SK-N-SH (cell line): Measurements from ENCODE around the gene GRIK3. TPM values are rescaled to one million over a fixed set of nuclear protein-coding genes. Genes with fewer than 3 reads are reported as not detected.

ENCODE experiments used
- CTCF ChIA-PET: fragments of 300-600, 350-600 bp; formaldehyde crosslinking; extraction: SDS; loops from one replicate; lab custom pipeline; 2021; lab: Yijun Ruan, JAX
- POLR2A ChIA-PET: fragments of 350-600 bp; sonication (Branson Sonifier 250); formaldehyde crosslinking; extraction: SDS; loops from one replicate; lab custom pipeline; 2020; ENCODE audit warnings: antibody characterized with exemption, inconsistent platforms; lab: Yijun Ruan, JAX
- DNase-seq: peaks from one replicate; pipeline ENCODE4 v3.0.0; 2012
- H2AFZ ChIP-seq: fragments of 200-600 bp; sonication (generic); 2 replicates; pipeline ENCODE4 v1.8.1; 2016; ENCODE audit warnings: antibody characterized with exemption, mild to moderate bottlenecking, low read depth
- H3F3A ChIP-seq: fragments of 200-600 bp; sonication (generic); replicated peaks from 2 replicates; pipeline ENCODE3; 2016; ENCODE audit warnings: antibody characterized with exemption, mild to moderate bottlenecking; ENCODE audit not compliant: insufficient read depth
- H3K27ac ChIP-seq, 2 experiments: fragments of 200-500 bp in 1 of 2; fragments of 200-600 bp in 1 of 2; sonication (Bioruptor generic) in 1 of 2; sonication (generic), shearing (Covaris generic) in 1 of 2; 2 replicates each; pipeline versions ENCODE4 v1.5.1 to v1.6.1; 2014 to 2016; ENCODE audit warnings: low read depth in 2 of 2, inconsistent platforms in 1 of 2, low read length in 1 of 2, mild to moderate bottlenecking in 1 of 2, mixed read lengths in 1 of 2
- H3K27me3 ChIP-seq: fragments of 200-600 bp; sonication (generic), shearing (Covaris generic); 2 replicates; pipeline ENCODE4 v1.6.1; 2016; ENCODE audit warnings: mixed run types; ENCODE audit not compliant: insufficient read depth
- H3K36me3 ChIP-seq, 2 experiments: fragments of 200-500 bp in 1 of 2; fragments of 200-600 bp in 1 of 2; sonication (Bioruptor generic) in 1 of 2; sonication (generic) in 1 of 2; replicated peaks in 1 of 2; 2 replicates each; pipeline versions ENCODE3 to v1.5.1; 2014 to 2016; ENCODE audit warnings: low read length in 1 of 2, mild to moderate bottlenecking in 1 of 2; ENCODE audit not compliant: insufficient read depth in 2 of 2, control insufficient read depth in 1 of 2
- H3K4me1 ChIP-seq, 2 experiments: fragments of 200-500 bp in 1 of 2; fragments of 200-600 bp in 1 of 2; sonication (Bioruptor generic) in 1 of 2; sonication (generic), shearing (Covaris generic) in 1 of 2; 2 replicates each; pipeline versions ENCODE4 v1.5.1 to v1.6.1; 2014 to 2016; ENCODE audit warnings: low read depth in 1 of 2, low read length in 1 of 2, mixed run types in 1 of 2; ENCODE audit not compliant: insufficient read depth in 2 of 2, control insufficient read depth in 1 of 2
- H3K4me2 ChIP-seq: fragments of 200-600 bp; sonication (generic), shearing (Covaris generic); 2 replicates; pipeline ENCODE4 v1.6.1; 2017; ENCODE audit warnings: mixed run types
- H3K4me3 ChIP-seq, 2 experiments: fragments of 200-500 bp in 1 of 2; fragments of 200-600 bp in 1 of 2; sonication (Bioruptor generic) in 1 of 2; sonication (generic), shearing (Covaris generic) in 1 of 2; 2 replicates each; pipeline versions ENCODE4 v1.5.1 to v1.8.1; 2014 to 2016; ENCODE audit warnings: low read depth in 2 of 2, inconsistent platforms in 1 of 2, low read length in 1 of 2, mild to moderate bottlenecking in 1 of 2, mixed read lengths in 1 of 2, moderate library complexity in 1 of 2
- H3K79me2 ChIP-seq: fragments of 200-600 bp; sonication (generic); 2 replicates; pipeline ENCODE4 v1.8.1; 2017; ENCODE audit warnings: mild to moderate bottlenecking; ENCODE audit not compliant: insufficient read depth
- H3K9ac ChIP-seq: fragments of 200-600 bp; sonication (generic); 2 replicates; pipeline ENCODE4 v1.6.1; 2017; ENCODE audit warnings: mixed run types
- H3K9me2 ChIP-seq: fragments of 200-600 bp; sonication (generic); 2 replicates; pipeline ENCODE4 v1.6.1; 2017; ENCODE audit warnings: mixed run types
- H3K9me3 ChIP-seq: fragments of 200-600 bp; sonication (generic); 2 replicates; pipeline ENCODE4 v1.6.1; 2017; ENCODE audit warnings: mixed run types, mild to moderate bottlenecking, moderate library complexity
- H4K20me1 ChIP-seq: fragments of 200-600 bp; sonication (generic); 2 replicates; pipeline ENCODE4 v1.6.1; 2017; ENCODE audit warnings: mild to moderate bottlenecking, mixed run types; ENCODE audit not compliant: insufficient read depth
- EP300 ChIP-seq, 2 experiments: IDR thresholded peaks; 2 replicates each; pipeline versions ENCODE4 v1.4.0 to v1.6.1; 2012; ENCODE audit warnings: borderline replicate concordance in 1 of 2, low read depth in 1 of 2, low read length in 1 of 2
- FOSL2 ChIP-seq: IDR thresholded peaks from 2 replicates; pipeline ENCODE4 v1.4.0; 2012; ENCODE audit warnings: low read depth, mild to moderate bottlenecking, moderate library complexity, borderline replicate concordance
- FOXJ3 ChIP-seq: sonication (generic); formaldehyde crosslinking; IDR thresholded peaks from 2 replicates; pipeline ENCODE4 v1.5.1; 2020; ENCODE audit warnings: mild to moderate bottlenecking, missing genetic modification reagents
- FOXM1 ChIP-seq: IDR thresholded peaks from 2 replicates; pipeline ENCODE4 v1.4.0; 2012; ENCODE audit warnings: low read depth, mild to moderate bottlenecking
- JUND ChIP-seq: IDR thresholded peaks from 2 replicates; pipeline ENCODE4 v1.4.0; 2012
- MXI1 ChIP-seq: IDR thresholded peaks from 2 replicates; pipeline ENCODE4 v1.6.1; 2012; ENCODE audit warnings: mild to moderate bottlenecking, low read depth, low read length, improper control_type of control experiment
- NFIC ChIP-seq: IDR thresholded peaks from 2 replicates; pipeline ENCODE4 v1.4.0; 2012; ENCODE audit warnings: borderline replicate concordance
- NRF1 ChIP-seq: IDR thresholded peaks from 2 replicates; pipeline ENCODE4 v1.6.1; 2012; ENCODE audit warnings: low read depth, mild to moderate bottlenecking, low read length
- RAD21 ChIP-seq: IDR thresholded peaks from 2 replicates; pipeline ENCODE4 v1.6.1; 2012; ENCODE audit warnings: mild to moderate bottlenecking, low read length
- RFX5 ChIP-seq: IDR thresholded peaks from 2 replicates; pipeline ENCODE4 v1.6.1; 2012; ENCODE audit warnings: mild to moderate bottlenecking, improper control_type of control experiment, low read length
- SIN3A ChIP-seq: IDR thresholded peaks from 2 replicates; pipeline ENCODE4 v1.6.1; 2012; ENCODE audit warnings: low read depth, mild to moderate bottlenecking, low read length, moderate library complexity, borderline replicate concordance
- TCF12 ChIP-seq: IDR thresholded peaks from 2 replicates; pipeline ENCODE4 v1.4.0; 2012
- TEAD4 ChIP-seq: IDR thresholded peaks from 2 replicates; pipeline ENCODE4 v1.4.0; 2012; ENCODE audit warnings: mild to moderate bottlenecking, borderline replicate concordance; ENCODE audit not compliant: insufficient read depth
- YY1 ChIP-seq: IDR thresholded peaks from 2 replicates; pipeline ENCODE4 v1.4.0; 2012; ENCODE audit warnings: low read depth, mild to moderate bottlenecking
- WGBS: methylation state at CpG from one replicate; pipeline ENCODE4 v1.1.6; 2017; ENCODE audit warnings: low lambda C conversion rate; 5-methylcytosine and 5-hydroxymethylcytosine counted together
- polyA plus RNA-seq, 3 experiments: library from polyadenylated mRNA; depleted of rRNA; stranded (reverse); fragments of >200 nt; gene quantifications; 2 replicates each; pipeline ENCODE4 v1.2.3, GENCODE V29; 2012
- TF ChIP-seq, protein P1 (sequence below): IDR thresholded peaks from 2 replicates; pipeline ENCODE4 v1.6.1; 2012; ENCODE audit warnings: mild to moderate bottlenecking, low read depth, low read length, moderate library complexity
- TF ChIP-seq, protein P2 (sequence below): IDR thresholded peaks from 2 replicates; pipeline ENCODE4; 2012
- TF ChIP-seq, protein P3 (sequence below): IDR thresholded peaks from 2 replicates; pipeline ENCODE4 v1.4.0; 2012; ENCODE audit warnings: low read depth, borderline replicate concordance
- TF ChIP-seq, protein P4 (sequence below): fragments of 150-350 bp; IDR thresholded peaks from 2 replicates; pipeline ENCODE4 v1.6.1; 2017; ENCODE audit warnings: antibody characterized with exemption, low read length, low read depth, borderline replicate concordance
- TF ChIP-seq, protein P5 (sequence below): fragments of 200-600 bp; sonication (generic); IDR thresholded peaks from 2 replicates; pipeline ENCODE4 v1.6.1; 2017; ENCODE audit warnings: antibody characterized with exemption, mild to moderate bottlenecking, moderate library complexity
- TF ChIP-seq, protein P6 (sequence below): fragments of 150-350 bp; IDR thresholded peaks from 2 replicates; pipeline ENCODE4 v1.6.1; 2016; ENCODE audit warnings: mild to moderate bottlenecking, low read depth, low read length

GRIK3 gene
- polyA plus RNA-seq, 1 of the 3 experiments (the other 2 are of a cell fraction) = not detected

DNA sequence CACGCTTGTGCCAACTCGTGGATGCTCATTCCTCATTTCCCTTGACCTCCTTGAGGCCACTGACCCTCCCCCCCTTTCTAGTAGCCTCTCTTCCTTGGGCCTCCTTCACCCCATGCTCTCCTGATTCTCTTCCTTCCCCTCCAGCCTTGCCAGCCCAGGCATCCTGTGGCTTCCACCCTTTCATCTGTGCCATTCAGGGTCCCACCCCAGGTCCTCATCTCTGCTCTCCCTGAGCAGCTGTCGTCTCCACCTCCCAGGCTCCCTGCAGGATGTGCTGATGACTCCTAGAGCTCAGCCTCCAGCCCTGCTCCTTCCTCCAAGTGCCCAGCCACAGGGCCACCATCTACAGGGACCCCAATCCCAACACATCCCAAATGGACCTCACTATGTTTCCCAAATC, 197.4 kb downstream of the GRIK3 start:
- peaks cover 0 to 24% of the 10 kb centered on the region in 2 experiments; a peak in 1 of 4 replicates for H3K4me1 ChIP-seq
- H3K79me2 ChIP-seq = no peaks in the 10 kb centered on the region
- H4K20me1 ChIP-seq = no peaks in the 10 kb centered on the region
- H3K27me3 ChIP-seq = no peaks in the 10 kb centered on the region
- no peak overlapping the region for H2AFZ ChIP-seq
- no peak overlapping the region for H3K4me3 ChIP-seq
- DNase-seq = no peak
- no peaks in the 10 kb centered on the region for H3K36me3 ChIP-seq
- POLR2A ChIA-PET = no interaction called here
- TF ChIP-seq FOXJ3 (CRISPR knock-in tag) = no peak
- no peak for TF ChIP-seq MXI1
- TF ChIP-seq, protein P1, sequence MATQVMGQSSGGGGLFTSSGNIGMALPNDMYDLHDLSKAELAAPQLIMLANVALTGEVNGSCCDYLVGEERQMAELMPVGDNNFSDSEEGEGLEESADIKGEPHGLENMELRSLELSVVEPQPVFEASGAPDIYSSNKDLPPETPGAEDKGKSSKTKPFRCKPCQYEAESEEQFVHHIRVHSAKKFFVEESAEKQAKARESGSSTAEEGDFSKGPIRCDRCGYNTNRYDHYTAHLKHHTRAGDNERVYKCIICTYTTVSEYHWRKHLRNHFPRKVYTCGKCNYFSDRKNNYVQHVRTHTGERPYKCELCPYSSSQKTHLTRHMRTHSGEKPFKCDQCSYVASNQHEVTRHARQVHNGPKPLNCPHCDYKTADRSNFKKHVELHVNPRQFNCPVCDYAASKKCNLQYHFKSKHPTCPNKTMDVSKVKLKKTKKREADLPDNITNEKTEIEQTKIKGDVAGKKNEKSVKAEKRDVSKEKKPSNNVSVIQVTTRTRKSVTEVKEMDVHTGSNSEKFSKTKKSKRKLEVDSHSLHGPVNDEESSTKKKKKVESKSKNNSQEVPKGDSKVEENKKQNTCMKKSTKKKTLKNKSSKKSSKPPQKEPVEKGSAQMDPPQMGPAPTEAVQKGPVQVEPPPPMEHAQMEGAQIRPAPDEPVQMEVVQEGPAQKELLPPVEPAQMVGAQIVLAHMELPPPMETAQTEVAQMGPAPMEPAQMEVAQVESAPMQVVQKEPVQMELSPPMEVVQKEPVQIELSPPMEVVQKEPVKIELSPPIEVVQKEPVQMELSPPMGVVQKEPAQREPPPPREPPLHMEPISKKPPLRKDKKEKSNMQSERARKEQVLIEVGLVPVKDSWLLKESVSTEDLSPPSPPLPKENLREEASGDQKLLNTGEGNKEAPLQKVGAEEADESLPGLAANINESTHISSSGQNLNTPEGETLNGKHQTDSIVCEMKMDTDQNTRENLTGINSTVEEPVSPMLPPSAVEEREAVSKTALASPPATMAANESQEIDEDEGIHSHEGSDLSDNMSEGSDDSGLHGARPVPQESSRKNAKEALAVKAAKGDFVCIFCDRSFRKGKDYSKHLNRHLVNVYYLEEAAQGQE = no peak
- TF ChIP-seq NFIC = no peak
- TF ChIP-seq RFX5 = no peak
- no peak for TF ChIP-seq SIN3A
- TF ChIP-seq, protein P2, sequence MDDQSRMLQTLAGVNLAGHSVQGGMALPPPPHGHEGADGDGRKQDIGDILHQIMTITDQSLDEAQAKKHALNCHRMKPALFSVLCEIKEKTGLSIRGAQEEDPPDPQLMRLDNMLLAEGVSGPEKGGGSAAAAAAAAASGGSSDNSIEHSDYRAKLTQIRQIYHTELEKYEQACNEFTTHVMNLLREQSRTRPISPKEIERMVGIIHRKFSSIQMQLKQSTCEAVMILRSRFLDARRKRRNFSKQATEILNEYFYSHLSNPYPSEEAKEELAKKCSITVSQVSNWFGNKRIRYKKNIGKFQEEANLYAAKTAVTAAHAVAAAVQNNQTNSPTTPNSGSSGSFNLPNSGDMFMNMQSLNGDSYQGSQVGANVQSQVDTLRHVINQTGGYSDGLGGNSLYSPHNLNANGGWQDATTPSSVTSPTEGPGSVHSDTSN = no peak
- TF ChIP-seq EP300 (IDR thresholded peaks at IDR 0.05; ENCODE audit: borderline replicate concordance in 1 of 2, low read depth in 1 of 2, low read length in 1 of 2) = no peak
- no peak for TF ChIP-seq TEAD4
- no peak for TF ChIP-seq FOXM1
- no peak for TF ChIP-seq JUND
- TF ChIP-seq, protein P3, sequence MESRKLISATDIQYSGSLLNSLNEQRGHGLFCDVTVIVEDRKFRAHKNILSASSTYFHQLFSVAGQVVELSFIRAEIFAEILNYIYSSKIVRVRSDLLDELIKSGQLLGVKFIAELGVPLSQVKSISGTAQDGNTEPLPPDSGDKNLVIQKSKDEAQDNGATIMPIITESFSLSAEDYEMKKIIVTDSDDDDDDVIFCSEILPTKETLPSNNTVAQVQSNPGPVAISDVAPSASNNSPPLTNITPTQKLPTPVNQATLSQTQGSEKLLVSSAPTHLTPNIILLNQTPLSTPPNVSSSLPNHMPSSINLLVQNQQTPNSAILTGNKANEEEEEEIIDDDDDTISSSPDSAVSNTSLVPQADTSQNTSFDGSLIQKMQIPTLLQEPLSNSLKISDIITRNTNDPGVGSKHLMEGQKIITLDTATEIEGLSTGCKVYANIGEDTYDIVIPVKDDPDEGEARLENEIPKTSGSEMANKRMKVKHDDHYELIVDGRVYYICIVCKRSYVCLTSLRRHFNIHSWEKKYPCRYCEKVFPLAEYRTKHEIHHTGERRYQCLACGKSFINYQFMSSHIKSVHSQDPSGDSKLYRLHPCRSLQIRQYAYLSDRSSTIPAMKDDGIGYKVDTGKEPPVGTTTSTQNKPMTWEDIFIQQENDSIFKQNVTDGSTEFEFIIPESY = no peak
- TF ChIP-seq NRF1 = no peak
- TF ChIP-seq FOSL2 = no peak
- TF ChIP-seq, protein P4, sequence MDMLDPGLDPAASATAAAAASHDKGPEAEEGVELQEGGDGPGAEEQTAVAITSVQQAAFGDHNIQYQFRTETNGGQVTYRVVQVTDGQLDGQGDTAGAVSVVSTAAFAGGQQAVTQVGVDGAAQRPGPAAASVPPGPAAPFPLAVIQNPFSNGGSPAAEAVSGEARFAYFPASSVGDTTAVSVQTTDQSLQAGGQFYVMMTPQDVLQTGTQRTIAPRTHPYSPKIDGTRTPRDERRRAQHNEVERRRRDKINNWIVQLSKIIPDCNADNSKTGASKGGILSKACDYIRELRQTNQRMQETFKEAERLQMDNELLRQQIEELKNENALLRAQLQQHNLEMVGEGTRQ = no peak
- TF ChIP-seq, protein P5, sequence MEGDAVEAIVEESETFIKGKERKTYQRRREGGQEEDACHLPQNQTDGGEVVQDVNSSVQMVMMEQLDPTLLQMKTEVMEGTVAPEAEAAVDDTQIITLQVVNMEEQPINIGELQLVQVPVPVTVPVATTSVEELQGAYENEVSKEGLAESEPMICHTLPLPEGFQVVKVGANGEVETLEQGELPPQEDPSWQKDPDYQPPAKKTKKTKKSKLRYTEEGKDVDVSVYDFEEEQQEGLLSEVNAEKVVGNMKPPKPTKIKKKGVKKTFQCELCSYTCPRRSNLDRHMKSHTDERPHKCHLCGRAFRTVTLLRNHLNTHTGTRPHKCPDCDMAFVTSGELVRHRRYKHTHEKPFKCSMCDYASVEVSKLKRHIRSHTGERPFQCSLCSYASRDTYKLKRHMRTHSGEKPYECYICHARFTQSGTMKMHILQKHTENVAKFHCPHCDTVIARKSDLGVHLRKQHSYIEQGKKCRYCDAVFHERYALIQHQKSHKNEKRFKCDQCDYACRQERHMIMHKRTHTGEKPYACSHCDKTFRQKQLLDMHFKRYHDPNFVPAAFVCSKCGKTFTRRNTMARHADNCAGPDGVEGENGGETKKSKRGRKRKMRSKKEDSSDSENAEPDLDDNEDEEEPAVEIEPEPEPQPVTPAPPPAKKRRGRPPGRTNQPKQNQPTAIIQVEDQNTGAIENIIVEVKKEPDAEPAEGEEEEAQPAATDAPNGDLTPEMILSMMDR = no peak
- TF ChIP-seq RAD21 = no peak
- TF ChIP-seq, protein P6, sequence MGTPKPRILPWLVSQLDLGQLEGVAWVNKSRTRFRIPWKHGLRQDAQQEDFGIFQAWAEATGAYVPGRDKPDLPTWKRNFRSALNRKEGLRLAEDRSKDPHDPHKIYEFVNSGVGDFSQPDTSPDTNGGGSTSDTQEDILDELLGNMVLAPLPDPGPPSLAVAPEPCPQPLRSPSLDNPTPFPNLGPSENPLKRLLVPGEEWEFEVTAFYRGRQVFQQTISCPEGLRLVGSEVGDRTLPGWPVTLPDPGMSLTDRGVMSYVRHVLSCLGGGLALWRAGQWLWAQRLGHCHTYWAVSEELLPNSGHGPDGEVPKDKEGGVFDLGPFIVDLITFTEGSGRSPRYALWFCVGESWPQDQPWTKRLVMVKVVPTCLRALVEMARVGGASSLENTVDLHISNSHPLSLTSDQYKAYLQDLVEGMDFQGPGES = no peak
- TF ChIP-seq TCF12 = no peak
- no peak for TF ChIP-seq YY1
- WGBS = 0% methylated on average over 1 of the region's 3 CpGs
- H3K4me2 ChIP-seq = no peak overlapping the region
- no peak overlapping the region for H3K27ac ChIP-seq
- no peaks in the 10 kb centered on the region for H3K9me2 ChIP-seq
- no peak overlapping the region for H3K9ac ChIP-seq
- H3F3A ChIP-seq = no peaks in the 10 kb centered on the region
- no peaks in the 10 kb centered on the region for H3K9me3 ChIP-seq
- CTCF ChIA-PET = interaction anchor here (0.7 to 1.0 kb wide), 2 partner anchors 27 kb away, joined by 3 read pairs; no protein-coding TSS in a partner anchor
